CD4-positive, alpha-beta T cell treated with Interleukin-17A for 1 hour (primary cell): Measurements from ENCODE around the gene RRP12.

ENCODE experiments used
- DNase-seq: peaks from one replicate; pipeline ENCODE4 v3.0.0-alpha.2; 2020

RRP12 gene

DNA sequence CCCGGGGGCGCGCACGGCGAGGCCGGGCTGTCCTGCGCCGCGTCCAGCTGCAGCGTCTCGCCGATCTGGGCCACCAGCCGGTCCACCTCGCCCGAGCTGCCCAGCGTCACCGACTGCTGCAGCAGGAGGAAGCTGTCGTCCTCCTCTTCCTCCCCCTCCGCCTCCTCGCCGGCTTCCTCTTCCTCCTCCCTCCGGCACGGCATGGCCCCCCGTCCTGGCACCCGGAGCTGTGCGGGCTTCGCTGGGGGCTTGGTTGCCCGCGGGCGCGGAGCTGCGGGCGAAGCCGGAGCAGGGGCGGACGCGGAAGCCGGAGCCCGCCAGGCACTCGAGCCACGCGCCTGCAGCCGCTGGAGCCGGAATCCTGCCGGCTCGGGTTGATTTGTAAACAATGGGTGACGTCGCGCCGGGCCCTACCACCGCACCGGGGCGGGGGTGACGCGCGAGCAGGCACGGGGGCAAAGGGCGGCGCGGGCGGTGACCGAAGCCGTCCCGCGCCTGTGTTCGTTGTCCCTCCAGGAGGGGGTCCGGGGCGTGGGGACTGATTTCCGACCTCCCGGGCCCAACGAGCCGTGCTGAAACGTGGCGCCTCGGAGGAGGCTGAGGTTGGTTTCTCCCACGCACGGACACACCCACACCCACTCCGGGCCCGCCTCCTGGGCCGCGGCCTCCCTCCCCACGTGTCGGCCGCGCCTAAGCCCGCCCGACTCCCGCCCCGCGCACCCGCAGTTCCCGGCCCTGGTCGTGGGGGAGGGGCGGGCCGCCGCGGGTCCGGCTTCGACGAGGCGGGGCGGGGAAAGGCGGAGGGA lies 66.6 kb downstream of the RRP12 start, which contains the start of gene FRAT2:
Gene FRAT2, minus strand, starts transcription at position 360 of the 806 bp plus-strand sequence. Its CDS starts 157 bp downstream, at position 203.
- peak; percentile 90 for DNase-seq

DNA sequence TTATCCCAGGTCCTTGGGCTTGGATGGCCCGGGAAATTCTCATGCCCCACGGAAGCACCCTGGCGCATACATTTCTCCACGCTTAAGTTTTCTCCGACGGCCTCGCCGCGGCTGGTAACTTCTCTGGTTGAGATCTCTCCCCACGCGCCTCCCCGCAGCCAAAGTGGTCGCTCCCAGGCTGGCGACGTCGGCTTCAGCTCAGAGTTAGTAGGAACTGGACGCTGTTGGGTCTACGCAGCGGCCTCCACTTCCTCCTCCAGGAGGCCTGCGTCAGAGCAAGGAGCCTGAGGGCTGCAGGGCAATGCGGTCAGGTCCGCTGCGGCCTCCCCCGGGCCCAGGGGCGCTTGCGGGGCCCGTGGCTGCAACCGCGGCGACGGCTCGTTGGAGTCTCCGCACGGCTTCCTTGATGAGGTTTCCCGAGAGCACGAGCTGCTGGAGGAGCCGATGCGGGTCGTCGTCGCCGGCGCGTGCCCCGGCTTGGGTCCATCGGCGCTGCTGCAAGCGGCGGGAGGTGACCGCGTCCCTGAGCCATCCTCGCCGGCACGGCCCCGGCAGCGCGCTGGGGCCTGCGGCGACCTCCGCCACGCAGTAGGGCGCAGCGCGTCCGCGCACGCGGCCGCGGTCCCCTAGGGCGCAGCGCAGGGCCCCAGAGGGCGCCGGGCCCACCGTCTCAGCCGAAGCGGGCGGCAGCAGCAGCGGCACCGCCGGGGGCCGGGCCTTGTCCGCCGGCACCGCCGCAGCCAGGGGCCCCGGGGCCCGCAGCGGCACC lies 67.4 kb downstream of the RRP12 start:
- DNase-seq: peak; percentile 35

DNA sequence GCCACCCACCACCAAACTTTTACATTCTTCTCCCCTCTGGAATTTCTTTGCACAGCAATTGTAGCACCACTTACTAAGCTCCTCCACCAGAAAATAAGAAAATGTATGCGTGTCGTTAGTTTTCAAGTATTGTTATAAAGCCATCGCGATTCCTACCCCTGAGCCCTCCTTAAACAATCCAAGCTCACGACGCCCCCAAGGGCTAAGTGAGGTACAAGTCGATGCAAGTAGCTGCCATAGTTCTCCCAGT lies 67.9 kb downstream of the RRP12 start:
- no peak for DNase-seq

DNA sequence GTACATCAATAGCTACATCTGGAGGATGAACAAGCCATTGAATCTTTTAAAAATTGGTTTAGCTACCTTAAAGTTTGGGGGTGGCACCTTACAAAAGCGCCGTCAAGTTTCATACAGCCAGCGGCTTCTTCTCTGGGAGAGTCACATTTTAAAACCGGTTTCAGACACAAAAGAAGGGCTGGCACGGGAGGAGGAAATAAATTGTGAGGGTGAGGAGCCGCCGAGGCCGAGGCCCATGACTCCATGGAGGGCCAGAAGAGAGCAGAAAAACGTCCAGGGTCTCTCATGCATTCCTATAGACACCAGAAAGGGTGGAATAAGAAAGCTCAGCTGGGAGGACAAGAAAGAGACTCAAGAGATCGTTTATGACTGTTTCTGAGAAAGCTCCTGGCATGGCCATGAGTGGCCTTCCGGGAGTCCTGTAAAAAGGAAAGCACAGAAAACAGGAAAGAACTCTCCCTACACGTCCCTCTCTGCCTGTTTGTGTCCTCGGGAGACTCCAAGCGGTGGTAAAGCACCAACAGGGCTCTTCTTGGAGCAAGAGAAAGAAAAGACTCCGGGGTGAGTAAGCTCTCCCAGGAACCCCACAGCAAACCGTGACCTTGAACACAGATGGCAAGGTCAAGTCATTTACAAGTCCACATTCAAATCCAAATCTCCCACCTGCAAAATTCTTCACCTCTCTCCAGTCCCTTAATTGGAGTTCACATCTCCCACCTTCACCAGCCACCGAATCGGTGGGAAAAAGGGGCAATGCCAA lies 68.4 kb downstream of the RRP12 start:
- DNase-seq: no peak

DNA sequence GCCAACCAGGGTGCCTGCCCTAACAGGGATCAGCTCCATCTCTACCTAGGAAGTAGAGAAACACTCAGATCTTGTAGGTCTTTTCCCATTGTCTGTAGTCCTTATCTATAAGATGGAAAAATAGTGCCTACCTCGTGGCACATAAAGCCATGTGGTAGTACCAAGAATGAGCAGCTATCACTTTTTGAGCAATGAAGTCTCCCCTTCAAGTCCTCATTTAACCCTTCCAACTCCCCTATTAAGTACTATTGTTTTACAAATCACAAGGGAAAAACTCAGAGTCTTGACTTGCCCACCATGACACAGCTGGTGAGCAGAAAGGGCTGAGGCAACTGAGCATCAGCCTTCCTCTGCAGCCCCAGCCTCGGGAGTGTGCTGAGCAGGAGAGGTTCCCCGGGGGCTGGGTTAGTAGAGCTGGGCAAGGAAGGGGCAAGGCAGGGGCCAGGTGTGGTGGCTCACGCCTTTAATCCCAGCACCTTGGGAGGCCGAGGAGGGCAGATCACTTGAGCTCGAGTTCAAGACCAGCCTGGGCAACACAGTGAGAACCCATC lies 69.9 kb downstream of the RRP12 start:
- no peak for DNase-seq

DNA sequence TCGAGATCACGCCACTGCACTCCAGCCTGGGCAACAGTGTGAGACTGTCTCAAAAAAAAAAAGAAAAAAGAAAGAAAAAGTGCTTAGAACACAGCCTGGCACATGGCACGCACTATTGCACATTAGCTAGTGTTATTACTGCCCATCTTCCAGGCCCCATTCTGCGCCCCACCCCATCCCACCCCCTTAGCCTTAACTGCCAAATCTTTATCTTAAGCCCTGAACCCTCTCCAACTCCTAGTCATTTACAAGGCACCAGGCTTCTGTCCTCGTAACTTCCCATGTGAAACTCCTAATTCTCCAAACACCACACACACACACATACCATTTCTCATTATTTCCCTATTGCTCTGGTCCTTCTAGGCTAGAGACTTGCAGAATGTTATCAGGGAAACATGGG lies 71.4 kb downstream of the RRP12 start:
- DNase-seq: no peak

DNA sequence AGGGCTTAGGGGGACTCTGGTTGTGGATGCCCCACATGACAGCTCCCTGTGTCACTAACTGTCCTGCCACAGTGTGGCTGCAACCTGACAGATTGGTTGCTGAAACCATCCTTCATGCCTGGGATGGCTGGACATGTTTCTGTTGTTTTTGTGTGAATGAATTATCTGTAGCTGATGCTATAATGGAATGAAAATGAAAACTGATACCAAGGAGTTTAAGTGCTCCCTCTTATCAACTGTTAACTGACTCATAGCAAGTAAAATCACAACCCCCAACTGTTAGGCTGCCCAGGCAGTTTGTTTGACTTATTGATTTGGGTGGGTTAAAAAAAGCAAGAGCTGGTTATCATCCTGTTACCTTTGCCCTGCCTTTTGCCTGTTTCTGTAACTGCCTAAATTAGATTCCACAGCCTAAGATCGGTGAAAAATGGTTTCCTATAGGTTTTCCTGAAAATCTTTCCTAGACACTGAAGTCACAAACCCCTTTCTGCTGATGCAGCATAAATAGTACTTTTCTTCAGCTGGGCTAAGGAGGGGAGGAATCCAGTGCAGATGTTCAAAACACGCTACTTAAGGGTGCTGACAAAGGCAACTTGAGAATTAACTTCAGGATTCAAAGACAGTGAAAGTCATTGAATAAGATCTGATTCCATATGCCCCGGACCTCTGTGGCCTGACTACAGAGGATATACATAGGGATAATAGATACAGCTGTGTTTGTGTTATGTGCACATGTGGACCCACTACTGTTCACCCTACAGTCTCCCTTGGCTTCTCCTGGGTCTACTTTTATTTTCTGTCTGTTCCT lies 72.3 kb downstream of the RRP12 start:
- no peak for DNase-seq

DNA sequence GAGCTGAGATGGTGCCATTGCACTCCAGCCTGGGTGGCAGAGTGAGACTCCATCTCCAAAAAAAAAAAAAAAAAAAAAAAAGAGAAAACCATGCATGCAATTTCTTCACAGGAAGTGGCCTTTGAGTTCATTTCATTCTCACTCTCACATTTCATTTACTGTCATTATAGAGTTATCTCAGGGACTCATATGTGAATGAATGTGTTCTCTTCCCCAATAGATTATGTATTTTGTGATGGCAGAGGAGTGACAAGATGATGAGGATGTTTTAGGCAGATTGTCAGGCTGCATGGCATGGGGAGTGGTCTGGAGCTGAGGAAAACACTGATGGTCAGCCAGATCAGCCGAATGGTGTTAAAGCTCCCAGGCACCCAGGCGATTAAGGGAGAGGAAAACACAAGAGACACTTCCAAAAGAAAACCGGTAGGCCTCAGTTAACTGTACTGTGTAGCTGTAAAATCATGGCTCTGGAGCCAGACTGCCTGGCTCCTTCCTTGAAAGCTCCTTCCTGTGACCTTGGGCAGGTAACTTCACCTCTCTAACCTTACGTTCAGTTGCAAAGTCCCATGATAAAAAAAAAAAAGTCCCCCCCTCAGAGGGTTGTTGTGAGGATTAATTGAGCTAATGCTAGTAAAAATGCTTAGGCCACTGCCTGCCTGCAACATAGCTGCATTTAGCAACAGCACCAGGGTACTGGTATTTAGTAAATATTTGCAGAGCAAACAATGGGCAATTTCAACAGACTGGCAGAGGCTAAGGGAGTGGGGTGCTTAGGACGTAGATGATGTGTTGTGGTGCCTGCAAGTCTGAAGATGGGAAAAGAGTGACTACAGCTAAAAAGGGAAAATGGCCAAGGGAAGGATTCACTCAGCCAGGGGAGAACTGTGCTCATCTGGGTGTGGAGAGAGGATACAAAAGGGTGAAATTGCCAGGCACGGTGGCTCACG lies 73.5 kb downstream of the RRP12 start:
- no peak for DNase-seq

DNA sequence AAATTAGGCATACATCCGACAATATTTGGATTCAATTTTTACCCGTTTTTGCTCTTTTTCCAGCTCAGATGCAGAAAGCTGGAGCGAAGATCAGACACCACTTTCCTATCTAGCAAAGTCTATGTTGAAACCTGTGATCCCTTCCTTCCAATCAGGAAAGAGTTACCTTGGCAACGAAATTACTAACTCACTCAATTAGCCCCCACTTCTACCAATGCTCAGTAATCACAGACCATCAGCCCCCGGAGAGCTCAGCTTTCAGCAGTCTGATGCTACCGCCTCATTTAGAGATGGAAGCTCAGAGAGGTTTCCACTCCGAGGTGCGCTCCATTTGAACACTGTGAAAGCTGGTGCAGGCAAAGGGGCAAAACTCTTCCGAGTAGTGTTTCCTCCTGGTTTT lies 75.4 kb downstream of the RRP12 start:
- DNase-seq: no peak

DNA sequence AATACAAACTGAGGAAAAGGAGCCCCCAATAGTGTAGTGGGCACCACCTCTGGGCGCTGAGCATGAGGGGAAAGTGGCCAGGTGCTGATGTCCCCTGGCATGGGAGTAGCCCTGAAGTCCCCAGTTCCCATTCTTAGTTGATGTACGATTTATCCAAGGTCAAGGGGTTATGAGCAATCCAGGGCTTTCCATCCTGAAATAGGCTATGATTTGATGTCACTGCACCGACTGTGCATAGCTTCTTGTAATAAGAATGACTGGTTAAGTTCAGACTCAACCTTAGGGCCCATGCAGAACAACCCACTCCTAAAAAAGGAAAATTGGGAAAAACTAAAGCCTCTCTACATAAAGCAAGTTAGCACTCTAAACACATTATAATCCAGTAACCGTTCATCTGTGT lies 77.6 kb downstream of the RRP12 start:
- DNase-seq: no peak

DNA sequence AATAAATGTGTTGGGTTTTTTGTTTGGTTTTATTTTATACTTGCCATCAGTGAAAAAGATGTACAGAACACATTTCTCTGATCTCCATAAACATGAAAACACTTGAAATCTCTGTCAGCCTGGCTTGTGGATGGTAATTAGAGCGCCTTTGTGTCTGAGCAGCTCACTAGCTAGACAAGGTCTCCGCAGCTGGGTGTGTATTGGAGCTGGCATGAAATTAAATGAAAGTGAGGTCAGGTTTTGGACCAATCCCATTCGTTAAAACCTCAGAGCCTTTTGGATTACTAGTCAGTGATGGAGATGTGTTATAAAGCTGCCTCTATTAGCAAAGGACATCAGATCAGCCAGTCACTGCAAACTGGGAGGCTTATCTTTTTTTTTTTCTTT lies 79.3 kb downstream of the RRP12 start:
- DNase-seq: no peak

DNA sequence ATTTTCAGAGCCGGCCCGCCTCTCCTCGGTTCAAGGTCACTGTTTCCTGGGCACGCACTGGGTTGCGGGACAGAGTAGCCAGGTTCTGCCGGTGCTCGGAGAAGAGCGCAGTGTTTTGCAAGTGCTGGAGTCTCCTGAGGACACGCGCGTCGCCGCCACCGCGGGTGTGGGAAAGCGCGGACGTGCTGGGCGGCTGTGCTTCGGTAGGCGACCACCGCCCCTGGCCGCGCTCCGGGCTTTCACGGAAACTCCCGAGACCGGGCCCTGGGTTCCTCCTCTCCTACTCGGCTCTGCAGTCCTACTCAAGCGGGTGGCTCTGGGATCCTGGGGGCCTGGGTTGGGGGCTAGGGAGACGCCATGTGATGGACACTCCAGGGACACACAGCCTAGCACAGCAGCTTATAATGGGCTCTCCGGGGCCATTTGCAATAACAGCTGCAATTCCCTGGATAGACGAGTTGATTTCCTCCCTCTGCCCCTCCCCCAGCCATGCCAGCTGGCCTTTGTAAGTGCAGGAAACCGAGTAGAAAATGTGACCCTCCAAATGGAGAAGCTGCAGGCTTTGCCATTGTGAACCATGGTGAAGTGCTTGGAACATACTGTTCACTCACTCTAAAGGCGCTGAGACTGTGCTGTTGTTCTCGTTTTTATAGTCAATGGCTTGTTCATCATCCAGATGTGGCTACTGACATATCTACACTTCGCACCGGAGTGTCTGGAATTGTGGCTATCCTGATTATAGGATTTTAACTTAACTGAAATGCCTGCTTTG lies 79.9 kb downstream of the RRP12 start:
- DNase-seq: no peak

DNA sequence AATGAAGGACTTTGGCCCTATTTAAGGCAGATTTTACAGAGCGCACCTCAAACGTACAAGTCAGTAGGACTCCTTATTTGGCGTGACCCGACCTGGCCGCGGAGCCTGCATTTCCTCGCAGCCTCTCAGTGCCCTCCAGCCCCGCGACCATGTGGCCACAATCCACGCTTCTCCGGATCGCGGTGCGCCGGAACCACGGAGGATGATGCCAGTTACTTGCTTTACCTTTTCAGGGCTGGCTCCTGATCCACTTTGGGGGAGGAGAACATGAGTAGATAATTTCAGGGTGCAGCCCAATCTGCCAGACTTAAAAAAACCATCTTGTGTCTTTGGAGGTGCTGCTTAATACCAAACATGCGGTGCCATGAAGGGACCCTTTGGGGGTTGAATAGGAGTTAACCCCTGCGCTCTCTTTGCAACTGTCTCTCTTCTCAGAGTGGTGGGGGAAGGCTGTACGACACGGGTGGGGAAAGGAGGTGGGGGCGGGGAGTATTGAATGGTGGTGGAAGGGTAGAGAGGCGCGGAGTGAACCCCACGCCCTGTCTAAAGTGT lies 80.6 kb downstream of the RRP12 start:
- no peak for DNase-seq

DNA sequence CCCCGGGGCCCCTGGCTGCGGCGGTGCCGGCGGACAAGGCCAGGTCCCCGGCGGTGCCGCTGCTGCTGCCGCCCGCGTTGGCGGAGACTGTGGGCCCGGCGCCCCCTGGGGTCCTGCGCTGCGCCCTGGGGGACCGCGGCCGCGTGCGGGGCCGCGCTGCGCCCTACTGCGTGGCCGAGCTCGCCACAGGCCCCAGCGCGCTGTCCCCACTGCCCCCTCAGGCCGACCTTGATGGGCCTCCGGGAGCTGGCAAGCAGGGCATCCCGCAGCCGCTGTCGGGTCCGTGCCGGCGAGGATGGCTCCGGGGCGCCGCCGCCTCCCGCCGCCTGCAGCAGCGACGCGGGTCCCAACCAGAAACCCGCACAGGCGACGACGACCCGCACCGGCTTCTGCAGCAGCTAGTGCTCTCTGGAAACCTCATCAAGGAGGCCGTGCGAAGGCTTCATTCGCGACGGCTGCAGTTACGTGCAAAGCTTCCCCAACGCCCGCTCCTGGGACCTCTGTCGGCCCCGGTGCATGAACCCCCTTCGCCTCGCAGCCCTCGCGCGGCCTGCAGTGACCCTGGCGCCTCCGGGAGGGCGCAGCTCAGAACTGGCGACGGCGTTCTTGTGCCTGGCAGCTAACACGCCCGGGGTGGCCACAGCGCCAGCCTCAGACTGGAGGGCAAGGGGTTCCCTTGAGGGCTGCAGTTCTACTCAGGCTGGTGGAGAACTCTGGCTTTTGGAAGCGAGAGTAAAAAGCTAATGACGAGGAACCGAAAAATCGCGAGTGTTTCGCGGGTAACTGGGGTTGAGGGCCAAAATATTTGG lies 81.3 kb downstream of the RRP12 start:
- peak; percentile 73 for DNase-seq

DNA sequence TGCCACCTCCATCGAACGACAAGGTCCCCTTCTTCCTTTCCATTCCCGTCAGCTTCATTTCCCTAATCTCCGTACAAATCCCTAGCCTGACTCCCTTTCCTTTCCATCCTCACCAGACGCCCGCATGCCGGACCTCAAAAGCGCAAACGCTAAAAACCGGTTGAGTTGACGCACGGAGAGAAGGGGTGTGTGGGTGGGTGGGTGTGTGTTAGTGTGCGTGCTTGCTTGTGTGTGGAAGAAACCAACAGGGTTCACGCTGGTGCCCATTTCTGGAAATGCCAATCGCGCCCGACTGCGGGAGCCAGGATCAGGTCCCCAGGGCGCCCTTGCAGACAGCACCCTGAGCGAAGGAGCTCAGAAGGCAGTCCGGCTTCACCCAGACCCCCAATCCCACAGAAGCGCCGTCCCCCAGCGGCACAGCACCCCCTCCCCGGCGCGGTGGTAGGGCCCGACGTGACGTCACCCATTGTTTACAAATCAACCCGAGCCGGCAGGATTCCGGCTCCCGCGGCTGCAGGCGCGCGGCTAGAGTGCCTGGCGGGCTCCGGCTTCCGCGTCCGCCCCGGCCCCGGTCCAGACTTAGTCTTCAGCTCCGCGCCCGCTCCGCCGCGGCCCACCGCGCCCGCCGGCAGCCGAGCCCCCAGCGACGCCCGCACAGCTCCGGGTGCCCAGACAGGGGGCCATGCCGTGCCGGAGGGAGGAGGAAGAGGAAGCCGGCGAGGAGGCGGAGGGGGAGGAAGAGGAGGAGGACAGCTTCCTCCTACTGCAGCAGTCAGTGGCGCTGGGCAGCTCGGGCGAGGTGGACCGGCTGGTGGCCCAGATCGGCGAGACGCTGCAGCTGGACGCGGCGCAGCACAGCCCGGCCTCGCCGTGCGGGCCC lies 82.1 kb downstream of the RRP12 start, which contains the start of gene FRAT1:
Gene FRAT1, plus strand, starts transcription at position 500 of the 880 bp plus-strand sequence. Its CDS starts 183 bp downstream, at position 683.
- peak; percentile 92 for DNase-seq

DNA sequence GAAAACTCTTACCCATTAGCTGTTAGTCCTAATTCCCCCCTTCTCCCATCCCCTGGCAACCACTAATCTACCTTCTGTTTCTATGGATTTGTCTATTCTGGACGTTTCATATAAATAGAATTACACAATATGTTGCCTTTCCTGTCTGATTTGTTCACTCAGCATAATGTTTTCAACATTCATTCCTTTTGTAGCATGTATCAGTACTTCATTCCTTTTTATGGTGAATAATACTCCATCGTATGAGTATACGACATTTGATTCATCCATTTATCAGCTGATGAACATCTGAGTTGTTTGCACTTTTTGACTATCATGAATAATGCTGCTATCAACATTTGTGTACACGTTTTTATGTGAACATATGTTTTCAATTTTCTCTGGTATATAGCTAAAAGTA lies 86.5 kb downstream of the RRP12 start:
- no peak for DNase-seq

DNA sequence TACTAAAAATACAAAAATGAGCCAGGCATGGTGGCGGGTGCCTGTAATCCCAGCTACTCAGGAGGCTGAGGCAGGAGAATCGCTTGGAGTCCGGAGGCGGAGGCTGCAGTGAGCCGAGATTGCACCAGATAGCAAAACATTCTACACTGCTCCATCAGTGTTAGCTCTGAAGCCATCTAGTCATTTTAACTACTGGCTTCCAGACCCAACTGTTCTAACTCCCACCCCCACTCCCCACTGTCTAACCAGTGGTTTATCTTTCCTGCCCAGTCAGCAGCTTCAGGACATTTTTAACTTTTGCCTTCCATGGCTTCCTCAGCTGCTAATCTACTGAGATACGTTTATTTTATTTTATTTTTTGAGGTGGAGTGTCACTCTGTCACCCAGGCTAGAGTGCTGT lies 88.2 kb downstream of the RRP12 start:
- DNase-seq: no peak

DNA sequence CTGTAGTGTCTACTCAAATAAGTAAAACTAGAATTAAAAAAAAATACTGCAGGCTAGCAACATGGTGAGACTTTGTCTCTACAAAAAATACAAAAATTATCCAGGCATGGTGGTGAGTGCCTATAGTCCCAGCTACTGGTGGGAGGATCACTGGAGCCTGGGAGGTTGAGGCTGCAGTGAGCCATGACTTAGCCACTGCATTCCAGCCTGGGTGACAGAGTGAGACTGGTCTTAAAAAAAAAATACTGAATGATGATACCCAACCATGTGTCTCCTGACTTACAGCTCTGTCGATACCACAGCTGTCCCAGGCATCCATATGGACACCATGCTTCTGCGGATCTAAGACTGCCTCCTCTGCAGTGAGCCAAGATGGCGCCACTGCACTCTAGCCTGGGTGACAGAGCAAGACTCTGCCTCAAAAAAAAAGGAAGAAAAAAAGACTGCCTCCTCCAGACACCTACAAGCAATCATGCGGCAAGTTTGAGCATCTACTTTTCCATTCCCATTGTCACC lies 90.0 kb downstream of the RRP12 start:
- DNase-seq: no peak
